A549 (cell line): Measurements from ENCODE around the gene SHH.

Experiments
- CEBPB ChIP-seq, 2 experiments: fragments of >200 bp in 1 of 2; sonication (Bioruptor Twin) in 1 of 2; formaldehyde crosslinking in 1 of 2; IDR thresholded peaks; 2 replicates each; pipeline ENCODE4 v1.6.1; 2012 to 2016
- CHD2 ChIP-seq: fragments of 150-350 bp; IDR thresholded peaks from 2 replicates; pipeline ENCODE4 v1.6.1; 2014; ENCODE audit warnings: low read length; ENCODE audit not compliant: partially characterized antibody
- EP300 ChIP-seq, 2 experiments: fragments of >200 bp; sonication (Bioruptor Twin); formaldehyde crosslinking; IDR thresholded peaks; 2 replicates in 1 of 2; 3 replicates in 1 of 2; pipeline ENCODE4 v1.6.1; 2016 to 2017
- RAD21 ChIP-seq, 2 experiments: fragments of >200 bp in 1 of 2; sonication (Bioruptor Twin) in 1 of 2; formaldehyde crosslinking in 1 of 2; IDR thresholded peaks in 1 of 2; conservative IDR thresholded peaks in 1 of 2; 2 replicates in 1 of 2; 3 replicates in 1 of 2; pipeline ENCODE4 v1.6.1; 2012 to 2018; ENCODE audit warnings: inconsistent platforms in 1 of 2
- SMC3 ChIP-seq: fragments of >200 bp; sonication (Bioruptor Twin); formaldehyde crosslinking; IDR thresholded peaks from 3 replicates; pipeline ENCODE4 v1.6.1; 2018; ENCODE audit warnings: inconsistent platforms
- SREBF2 ChIP-seq: fragments of 450-650 bp; IDR thresholded peaks from 2 replicates; pipeline ENCODE4 v1.6.1; 2014; ENCODE audit warnings: mild to moderate bottlenecking, moderate library complexity
- USF2 ChIP-seq: fragments of 450-650 bp; IDR thresholded peaks from 2 replicates; pipeline ENCODE4 v1.6.1; 2014; ENCODE audit warnings: antibody characterized with exemption
- TF ChIP-seq, protein P1 (sequence below): fragments of >200 bp; sonication (Bioruptor Twin); formaldehyde crosslinking; IDR thresholded peaks from 3 replicates; pipeline ENCODE4 v1.5.1; 2016

DNA sequence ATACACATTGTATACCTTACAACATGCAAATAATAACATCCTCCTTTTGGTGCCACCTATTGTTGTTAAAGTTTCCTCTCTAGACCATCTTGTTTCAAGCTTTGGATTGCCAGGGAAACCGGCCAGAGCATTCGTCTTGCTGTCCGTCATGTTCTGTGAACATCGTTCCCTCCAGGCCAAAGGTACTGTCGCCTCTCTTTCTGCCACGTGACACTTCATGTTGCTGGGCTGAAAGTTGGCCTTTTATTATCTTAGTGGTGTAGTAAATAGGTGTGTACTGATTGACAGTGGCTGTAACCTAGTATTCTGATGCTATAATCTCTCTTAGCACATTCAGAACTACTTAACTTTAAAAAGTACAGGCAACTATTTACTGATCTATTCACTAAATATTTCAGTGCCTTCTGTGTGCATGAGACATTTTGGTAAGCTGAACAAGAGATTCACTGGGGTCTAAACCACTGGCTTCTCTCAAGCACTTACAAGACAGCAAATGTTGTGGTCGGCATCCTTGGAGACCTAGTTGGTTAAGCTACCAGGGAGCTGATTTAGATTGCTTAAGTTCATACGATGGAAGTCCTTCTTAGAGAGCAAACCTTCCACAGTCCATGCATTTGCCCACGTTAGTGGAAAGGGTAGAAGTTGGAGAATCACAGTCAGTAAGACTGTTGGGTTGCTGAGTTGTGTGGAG, 52.4 kb downstream of the SHH start:
- TF ChIP-seq, protein P1, sequence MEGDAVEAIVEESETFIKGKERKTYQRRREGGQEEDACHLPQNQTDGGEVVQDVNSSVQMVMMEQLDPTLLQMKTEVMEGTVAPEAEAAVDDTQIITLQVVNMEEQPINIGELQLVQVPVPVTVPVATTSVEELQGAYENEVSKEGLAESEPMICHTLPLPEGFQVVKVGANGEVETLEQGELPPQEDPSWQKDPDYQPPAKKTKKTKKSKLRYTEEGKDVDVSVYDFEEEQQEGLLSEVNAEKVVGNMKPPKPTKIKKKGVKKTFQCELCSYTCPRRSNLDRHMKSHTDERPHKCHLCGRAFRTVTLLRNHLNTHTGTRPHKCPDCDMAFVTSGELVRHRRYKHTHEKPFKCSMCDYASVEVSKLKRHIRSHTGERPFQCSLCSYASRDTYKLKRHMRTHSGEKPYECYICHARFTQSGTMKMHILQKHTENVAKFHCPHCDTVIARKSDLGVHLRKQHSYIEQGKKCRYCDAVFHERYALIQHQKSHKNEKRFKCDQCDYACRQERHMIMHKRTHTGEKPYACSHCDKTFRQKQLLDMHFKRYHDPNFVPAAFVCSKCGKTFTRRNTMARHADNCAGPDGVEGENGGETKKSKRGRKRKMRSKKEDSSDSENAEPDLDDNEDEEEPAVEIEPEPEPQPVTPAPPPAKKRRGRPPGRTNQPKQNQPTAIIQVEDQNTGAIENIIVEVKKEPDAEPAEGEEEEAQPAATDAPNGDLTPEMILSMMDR, result no peak
- no peak for TF ChIP-seq SREBF2
- no peak for TF ChIP-seq USF2
- no peak for TF ChIP-seq EP300 (IDR thresholded peaks at IDR 0.05)
- TF ChIP-seq RAD21 (conservative IDR thresholded peaks at IDR 0.05 in 1 of 2, IDR thresholded peaks at IDR 0.05 in 1 of 2), result no peak
- no peak for TF ChIP-seq SMC3
- no peak for TF ChIP-seq CEBPB (IDR thresholded peaks at IDR 0.05)
- TF ChIP-seq CHD2, result no peak
